Colonic mucosa (tissue), 4 donors: ENCODE measurements around the gene FRAT1. TPM values are rescaled to one million over a fixed set of nuclear protein-coding genes. Genes with fewer than 3 reads are reported as not detected.
"Not testable (repeated sequence)": the region's sequence is repeated elsewhere in the genome, so short reads cannot be mapped to it uniquely, and the experiment has no call there.

Source experiments
- DNase-seq: peaks from one replicate; pipeline ENCODE4 v3.0.0-alpha.2; 2020
- H3K27ac ChIP-seq: fragments of 200-600 bp; one replicate; pipeline ENCODE4 v1.8.0; 2021
- H3K27me3 ChIP-seq: fragments of 200-600 bp; one replicate; pipeline ENCODE4 v1.8.0; 2021
- H3K36me3 ChIP-seq: fragments of 200-600 bp; one replicate; pipeline ENCODE4 v1.8.0; 2021
- H3K4me1 ChIP-seq: fragments of 200-600 bp; one replicate; pipeline ENCODE4 v1.8.0; 2021; ENCODE audit warnings: mild to moderate bottlenecking
- H3K4me3 ChIP-seq: fragments of 200-600 bp; one replicate; pipeline ENCODE4 v1.8.0; 2021
- H3K9ac ChIP-seq, 2 donors: one replicate each; pipeline ENCODE4 v1.7.0; 2013; ENCODE audit warnings: control low read depth in 2 of 2, low read depth in 2 of 2, low read length in 2 of 2
- H3K9me3 ChIP-seq: fragments of 200-600 bp; one replicate; pipeline ENCODE4 v1.8.0; 2021
- CTCF ChIP-seq: fragments of 200-600 bp; IDR thresholded peaks from one replicate; pipeline ENCODE4 v1.8.0; 2022; ENCODE audit warnings: antibody characterized with exemption, mild to moderate bottlenecking
- intact Hi-C: fragments of 100-400 bp; cut with DNase I; formaldehyde crosslinking; loops from one replicate; pipeline ENCODE4 v1.14.1; 2022
- total RNA-seq, 2 donors: library from RNA; stranded (reverse); fragmentation: NEBNext Ultra II Directional in 1 of 2; extraction: Animal tissue kit (Norgen Biotek cat#: 25700) in 1 of 2; gene quantifications; one replicate each; pipeline ENCODE4 v1.2.1, GENCODE V29; 2021
- donor health status: healthy.
- donor health status: DM: no; HTN: no; CAD: no.
- donor health status: DM: no; HTN: no; CAD: no.

The FRAT1 gene
- total RNA-seq, 2 donors from 2014 or later: 5.0 to 6.1 TPM

GRCh38 chr10:97278491-97278989, 40.5 kb upstream of the FRAT1 start:
- intact Hi-C loops: loop anchor here (5.0 kb wide), 1 partner anchor 54 kb away; the partner anchor contains the start of gene FRAT2
- H3K27ac ChIP-seq: no peak overlapping the region
- DNase-seq: no peak
- H3K4me3 ChIP-seq: no peak overlapping the region
- no peaks in the 10 kb centered on the region for H3K27me3 ChIP-seq
- H3K4me1 ChIP-seq: no peaks in the 10 kb centered on the region
- no peak overlapping the region for H3K9ac ChIP-seq
- peak; percentile 48 for TF ChIP-seq CTCF
- H3K36me3 ChIP-seq: no peaks in the 10 kb centered on the region
- H3K9me3 ChIP-seq: no peaks in the 10 kb centered on the region

- H3K27me3 ChIP-seq: no peaks in the 10 kb centered on the region
- H3K36me3 ChIP-seq: no peaks in the 10 kb centered on the region
- H3K9me3 ChIP-seq: no peaks in the 10 kb centered on the region
- no peak overlapping the region for H3K9ac ChIP-seq
- no peak for TF ChIP-seq CTCF
- intact Hi-C loops: loop anchor here (5.0 kb wide), 1 partner anchor 53 kb away; the partner anchor contains the start of gene FRAT2
- no peak for DNase-seq
- H3K27ac ChIP-seq: no peak overlapping the region
- H3K4me1 ChIP-seq: no peaks in the 10 kb centered on the region
- no peak overlapping the region for H3K4me3 ChIP-seq
These were observed 39.8 kb upstream of the FRAT1 start for GRCh38 chr10:97279121-97279815.

GRCh38 chr10:97280783-97281182, 38.3 kb upstream of the FRAT1 start:
- H3K27ac ChIP-seq: no peak overlapping the region
- DNase-seq: no peak
- intact Hi-C loops: no loop called here
- no peaks in the 10 kb centered on the region for H3K9me3 ChIP-seq
- no peak overlapping the region for H3K9ac ChIP-seq
- H3K27me3 ChIP-seq: no peaks in the 10 kb centered on the region
- H3K4me3 ChIP-seq: no peak overlapping the region
- no peaks in the 10 kb centered on the region for H3K36me3 ChIP-seq
- no peaks in the 10 kb centered on the region for H3K4me1 ChIP-seq
- no peak for TF ChIP-seq CTCF

GRCh38 chr10:97290076-97290475, 29.0 kb upstream of the FRAT1 start:
- not testable (repeated sequence) for DNase-seq, H3K36me3 ChIP-seq, H3K4me3 ChIP-seq, H3K27me3 ChIP-seq, H3K9ac ChIP-seq, H3K9me3 ChIP-seq, H3K27ac ChIP-seq, H3K4me1 ChIP-seq
- intact Hi-C loops: loop anchor here (5.0 kb wide), 1 partner anchor 42 kb away; the partner anchor contains the start of gene FRAT2

GRCh38 chr10:97290576-97291356, 28.3 kb upstream of the FRAT1 start:
- H3K9ac ChIP-seq, H3K36me3 ChIP-seq, H3K27me3 ChIP-seq, DNase-seq, H3K4me1 ChIP-seq, H3K9me3 ChIP-seq, H3K4me3 ChIP-seq: not testable (repeated sequence)
- peak overlapping the region; percentile 98 for H3K27ac ChIP-seq
- intact Hi-C loops: loop anchor here (5.0 kb wide), 1 partner anchor 42 kb away; the partner anchor contains the start of gene FRAT2

GRCh38 chr10:97291357-97292096, 27.5 kb upstream of the FRAT1 start:
- no peaks in the 10 kb centered on the region for H3K9me3 ChIP-seq
- H3K9ac ChIP-seq: peak overlapping the region; percentile 79 to 89
- no peaks in the 10 kb centered on the region for H3K4me1 ChIP-seq
- peak overlapping the region; percentile 72 for H3K4me3 ChIP-seq
- H3K27ac ChIP-seq: peak overlapping the region; percentile 98
- peak; percentile 22 for DNase-seq
- intact Hi-C loops: loop anchor here (5.0 kb wide), 1 partner anchor 41 kb away; the partner anchor contains the start of gene FRAT2
- H3K27me3 ChIP-seq: no peaks in the 10 kb centered on the region
- TF ChIP-seq CTCF: no peak
- no peaks in the 10 kb centered on the region for H3K36me3 ChIP-seq
